Neural cell (in vitro differentiated cells): ENCODE results near the gene PRTN3. TPM values are rescaled to one million over a fixed set of nuclear protein-coding genes. Genes with fewer than 3 reads are reported as not detected.
A peak's percentile ranks its signal among the peaks of the same experiment; 100 is the strongest.

Experiments
- H2AFZ ChIP-seq: fragments of 200-600, 300-800 bp; sonication (generic), shearing (Covaris generic); 2 replicates; pipeline ENCODE4 v1.6.0; 2014; ENCODE audit warnings: low read depth, mild to moderate bottlenecking, antibody characterized with exemption, low read length, moderate library complexity
- H3F3A ChIP-seq: fragments of 200-600 bp; shearing (Covaris generic); 2 replicates; pipeline ENCODE4 v1.6.1; 2016; ENCODE audit warnings: mild to moderate bottlenecking, moderate library complexity, mixed read lengths, antibody characterized with exemption, low read length; ENCODE audit not compliant: insufficient read depth, poor library complexity, severe bottlenecking
- H3K27ac ChIP-seq: fragments of 200-600, 300-800 bp; sonication (generic), shearing (Covaris generic); 2 replicates; pipeline ENCODE4 v1.5.1; 2014; ENCODE audit warnings: mild to moderate bottlenecking, low read length, moderate library complexity
- H3K27me3 ChIP-seq: fragments of 300-800, 200-600 bp; sonication (generic), shearing (Covaris generic); 2 replicates; pipeline ENCODE4 v1.6.0; 2014; ENCODE audit warnings: mild to moderate bottlenecking, low read depth, low read length, moderate library complexity; ENCODE audit not compliant: insufficient read depth
- H3K36me3 ChIP-seq: fragments of 300-800, 200-600 bp; sonication (generic), shearing (Covaris generic); 2 replicates; pipeline ENCODE4 v1.5.1; 2014; ENCODE audit warnings: mild to moderate bottlenecking, antibody characterized with exemption, low read length, moderate library complexity; ENCODE audit not compliant: insufficient read depth
- H3K4me2 ChIP-seq: fragments of 300-800, 200-600 bp; sonication (generic), shearing (Covaris generic); 2 replicates; pipeline ENCODE4 v1.6.0; 2014; ENCODE audit warnings: mild to moderate bottlenecking, low read length
- H3K4me3 ChIP-seq: fragments of 300-800, 200-600 bp; sonication (generic), shearing (Covaris generic); 2 replicates; pipeline ENCODE4 v1.5.1; 2014; ENCODE audit warnings: mild to moderate bottlenecking, low read length, moderate library complexity
- H3K79me2 ChIP-seq: fragments of 200-600 bp; shearing (Covaris generic); replicated peaks from 2 replicates; pipeline ENCODE4 v1.6.0; 2014; ENCODE audit warnings: mild to moderate bottlenecking, low read length, moderate library complexity; ENCODE audit not compliant: insufficient read depth
- H3K9ac ChIP-seq: fragments of 300-800, 200-600 bp; sonication (generic), shearing (Covaris generic); 2 replicates; pipeline ENCODE4 v1.6.1; 2016; ENCODE audit warnings: mild to moderate bottlenecking, low read length, mixed read lengths
- H3K9me2 ChIP-seq: fragments of 200-600 bp; shearing (Covaris generic); 2 replicates; pipeline ENCODE4 v1.6.1; 2016; ENCODE audit warnings: mild to moderate bottlenecking, low read length, mixed read lengths; ENCODE audit not compliant: insufficient read depth
- H3K9me3 ChIP-seq: fragments of 200-600, 300-800 bp; sonication (generic), shearing (Covaris generic); 2 replicates; pipeline ENCODE4 v1.6.1; 2016; ENCODE audit warnings: mild to moderate bottlenecking, mixed run types, low read length, moderate library complexity, mixed read lengths
- H4K20me1 ChIP-seq: fragments of 200-600 bp; shearing (Covaris generic); 2 replicates; pipeline ENCODE4 v1.6.1; 2016; ENCODE audit warnings: mild to moderate bottlenecking, mixed run types; ENCODE audit not compliant: insufficient read depth
- EP300 ChIP-seq: fragments of 450-650 bp; conservative IDR thresholded peaks from 2 replicates; pipeline ENCODE4 v1.6.1; 2014; ENCODE audit warnings: antibody characterized with exemption, mild to moderate bottlenecking, moderate library complexity; ENCODE audit not compliant: poor library complexity, severe bottlenecking
- EZH2 ChIP-seq: fragments of 200-600, 300-800 bp; shearing (Covaris generic), sonication (generic); IDR thresholded peaks from 2 replicates; pipeline ENCODE4 v1.6.1; 2014; ENCODE audit warnings: antibody characterized with exemption, low read length, borderline replicate concordance, mild to moderate bottlenecking; ENCODE audit not compliant: insufficient read depth, poor library complexity, severe bottlenecking
- MXI1 ChIP-seq: fragments of 450-650 bp; conservative IDR thresholded peaks from 2 replicates; pipeline ENCODE4 v1.6.1; 2014; ENCODE audit warnings: antibody characterized with exemption, mild to moderate bottlenecking; ENCODE audit not compliant: poor library complexity, severe bottlenecking
- POLR2AphosphoS5 ChIP-seq: IDR thresholded peaks from 2 replicates; pipeline ENCODE4 v1.6.1; 2012
- RAD21 ChIP-seq: fragments of 450-650 bp; conservative IDR thresholded peaks from 2 replicates; pipeline ENCODE4 v1.6.1; 2014; ENCODE audit warnings: antibody characterized with exemption, mild to moderate bottlenecking, moderate library complexity
- SMC3 ChIP-seq: fragments of 450-650 bp; conservative IDR thresholded peaks from 2 replicates; pipeline ENCODE4 v1.6.1; 2014; ENCODE audit warnings: antibody characterized with exemption, mild to moderate bottlenecking, moderate library complexity; ENCODE audit not compliant: poor library complexity
- TAF1 ChIP-seq: IDR thresholded peaks from 2 replicates; pipeline ENCODE4 v1.6.1; 2012; ENCODE audit warnings: low read depth
- polyA plus RNA-seq: library from polyadenylated mRNA; depleted of rRNA; stranded (reverse); fragments of >200 nt; gene quantifications from 2 replicates; pipeline ENCODE4 v1.2.3, GENCODE V29; 2014
- TF ChIP-seq, protein P1 (sequence below): fragments of 450-650 bp; IDR thresholded peaks from 2 replicates; pipeline ENCODE4 v1.5.1; 2014; ENCODE audit warnings: antibody characterized with exemption, mild to moderate bottlenecking, moderate library complexity; ENCODE audit not compliant: poor library complexity, severe bottlenecking
- TF ChIP-seq, protein P2 (sequence below): IDR thresholded peaks from 2 replicates; pipeline ENCODE4 v1.6.1; 2012; ENCODE audit warnings: borderline replicate concordance

Gene PRTN3
- polyA plus RNA-seq, 1 donor from 2014 or later, result not detected

DNA sequence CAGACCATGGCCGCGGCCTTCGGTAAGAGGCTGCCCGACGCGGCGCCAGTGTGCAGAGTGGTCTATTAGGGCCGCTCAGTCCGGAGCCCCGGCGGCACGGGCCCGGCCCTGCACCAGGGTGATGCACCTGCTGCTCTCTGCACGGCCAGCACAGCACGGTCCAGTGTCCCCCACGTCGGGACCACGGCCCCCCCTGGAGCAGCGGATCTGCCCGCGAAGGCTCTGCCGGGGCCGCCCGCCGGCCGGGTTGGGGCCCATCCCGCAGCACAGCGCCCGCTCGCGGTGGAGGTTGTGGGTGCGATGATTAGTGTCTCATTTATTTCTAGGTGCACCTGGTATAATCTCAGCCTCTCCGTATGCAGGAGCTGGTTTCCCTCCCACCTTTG is 35.6 kb upstream of the PRTN3 start:
- TF ChIP-seq EZH2, result no peak
- no peak for TF ChIP-seq TAF1
- no peak for TF ChIP-seq MXI1
- H3F3A ChIP-seq, result no peaks in the 10 kb centered on the region
- H3K9me2 ChIP-seq, result no peaks in the 10 kb centered on the region
- H3K79me2 ChIP-seq, result peaks cover 40% of the 10 kb centered on the region
- H3K27me3 ChIP-seq, result no peaks in the 10 kb centered on the region
- H2AFZ ChIP-seq, result no peak overlapping the region
- H3K27ac ChIP-seq, result no peak overlapping the region
- no peak overlapping the region for H3K9ac ChIP-seq
- no peak overlapping the region for H3K4me3 ChIP-seq
- H3K4me2 ChIP-seq, result no peak overlapping the region
- H3K9me3 ChIP-seq, result no peaks in the 10 kb centered on the region
- peaks cover 32% of the 10 kb centered on the region for H4K20me1 ChIP-seq
- H3K36me3 ChIP-seq, result no peaks in the 10 kb centered on the region

DNA sequence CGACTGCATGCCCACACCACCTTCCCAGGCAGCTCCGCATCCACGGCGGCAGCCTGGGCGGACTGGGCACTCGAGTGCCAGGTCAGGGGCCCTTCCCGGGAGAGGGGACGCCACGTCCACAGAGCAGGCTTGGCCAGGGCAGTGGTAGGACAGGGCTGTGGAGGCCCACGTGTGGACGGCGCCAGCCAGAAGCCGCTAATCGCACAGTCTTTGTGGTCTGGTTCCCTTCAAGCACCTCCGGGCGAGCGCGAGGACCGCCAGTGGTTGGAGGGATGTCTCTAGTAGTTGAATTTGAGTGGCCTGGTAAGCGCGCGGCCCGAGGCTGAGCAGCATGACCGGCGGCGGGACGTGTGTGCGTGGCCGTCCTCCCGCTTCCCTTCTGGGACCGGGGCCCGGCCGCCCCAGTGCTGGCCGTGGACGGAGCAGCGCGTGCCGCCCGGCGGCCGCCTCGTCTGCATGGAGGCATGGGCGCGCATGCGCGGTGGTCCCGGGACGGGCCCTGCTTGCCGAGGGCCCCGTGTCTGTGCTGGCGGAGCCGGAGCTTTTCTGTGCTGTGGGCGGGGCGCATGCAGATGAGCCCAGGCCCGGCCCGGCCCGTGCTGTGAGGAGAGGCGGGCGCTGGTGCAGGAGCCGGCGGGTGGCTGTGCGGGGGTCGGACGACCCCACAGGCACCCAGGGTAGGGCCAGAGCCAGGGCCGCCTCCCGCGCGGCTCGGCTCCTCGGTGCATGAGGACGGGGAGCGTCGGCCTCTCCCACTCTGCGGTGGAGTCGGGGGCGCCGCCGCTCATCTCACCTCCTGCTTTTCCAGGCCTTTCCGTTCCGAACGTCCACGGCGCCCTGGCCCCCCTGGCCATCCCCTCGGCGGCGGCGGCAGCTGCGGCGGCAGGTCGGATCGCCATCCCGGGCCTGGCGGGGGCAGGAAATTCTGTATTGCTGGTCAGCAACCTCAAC is 34.9 kb upstream of the PRTN3 start:
- TF ChIP-seq POLR2AphosphoS5, result peak; percentile 9
- TF ChIP-seq EZH2, result no peak
- Histone ChIP-seq H4K20me1 (peaks cover 32% of the 10 kb centered on the region), H3K36me3 (no peaks in the 10 kb centered on the region), H3K9ac (no peak overlapping the region), H3F3A (no peaks in the 10 kb centered on the region), H2AFZ (no peak overlapping the region), H3K9me2 (no peaks in the 10 kb centered on the region), H3K79me2 (peaks cover 34% of the 10 kb centered on the region), H3K4me3 (no peak overlapping the region), H3K27ac (no peak overlapping the region), H3K27me3 (no peaks in the 10 kb centered on the region), H3K9me3 (no peaks in the 10 kb centered on the region), H3K4me2 (no peak overlapping the region)

GRCh38 chr19:806815-807421 is 33.9 kb upstream of the PRTN3 start:
- Histone ChIP-seq H3K9me3 (no peaks in the 10 kb centered on the region), H3K36me3 (no peaks in the 10 kb centered on the region), H3K27ac (no peak overlapping the region), H3K4me2 (no peak overlapping the region), H3F3A (no peaks in the 10 kb centered on the region), H3K9ac (no peak overlapping the region), H3K27me3 (no peaks in the 10 kb centered on the region), H3K79me2 (peaks cover 24% of the 10 kb centered on the region), H2AFZ (no peak overlapping the region), H3K4me3 (no peak overlapping the region), H4K20me1 (peaks cover 31% of the 10 kb centered on the region), H3K9me2 (no peaks in the 10 kb centered on the region)
- TF ChIP-seq SMC3 (no peak), EZH2 (no peak), POLR2AphosphoS5 (no peak), EP300 (no peak), RAD21 (no peak), MXI1 (no peak), TAF1 (no peak)
- TF ChIP-seq, protein P1, sequence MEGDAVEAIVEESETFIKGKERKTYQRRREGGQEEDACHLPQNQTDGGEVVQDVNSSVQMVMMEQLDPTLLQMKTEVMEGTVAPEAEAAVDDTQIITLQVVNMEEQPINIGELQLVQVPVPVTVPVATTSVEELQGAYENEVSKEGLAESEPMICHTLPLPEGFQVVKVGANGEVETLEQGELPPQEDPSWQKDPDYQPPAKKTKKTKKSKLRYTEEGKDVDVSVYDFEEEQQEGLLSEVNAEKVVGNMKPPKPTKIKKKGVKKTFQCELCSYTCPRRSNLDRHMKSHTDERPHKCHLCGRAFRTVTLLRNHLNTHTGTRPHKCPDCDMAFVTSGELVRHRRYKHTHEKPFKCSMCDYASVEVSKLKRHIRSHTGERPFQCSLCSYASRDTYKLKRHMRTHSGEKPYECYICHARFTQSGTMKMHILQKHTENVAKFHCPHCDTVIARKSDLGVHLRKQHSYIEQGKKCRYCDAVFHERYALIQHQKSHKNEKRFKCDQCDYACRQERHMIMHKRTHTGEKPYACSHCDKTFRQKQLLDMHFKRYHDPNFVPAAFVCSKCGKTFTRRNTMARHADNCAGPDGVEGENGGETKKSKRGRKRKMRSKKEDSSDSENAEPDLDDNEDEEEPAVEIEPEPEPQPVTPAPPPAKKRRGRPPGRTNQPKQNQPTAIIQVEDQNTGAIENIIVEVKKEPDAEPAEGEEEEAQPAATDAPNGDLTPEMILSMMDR, result no peak
- TF ChIP-seq, protein P2, sequence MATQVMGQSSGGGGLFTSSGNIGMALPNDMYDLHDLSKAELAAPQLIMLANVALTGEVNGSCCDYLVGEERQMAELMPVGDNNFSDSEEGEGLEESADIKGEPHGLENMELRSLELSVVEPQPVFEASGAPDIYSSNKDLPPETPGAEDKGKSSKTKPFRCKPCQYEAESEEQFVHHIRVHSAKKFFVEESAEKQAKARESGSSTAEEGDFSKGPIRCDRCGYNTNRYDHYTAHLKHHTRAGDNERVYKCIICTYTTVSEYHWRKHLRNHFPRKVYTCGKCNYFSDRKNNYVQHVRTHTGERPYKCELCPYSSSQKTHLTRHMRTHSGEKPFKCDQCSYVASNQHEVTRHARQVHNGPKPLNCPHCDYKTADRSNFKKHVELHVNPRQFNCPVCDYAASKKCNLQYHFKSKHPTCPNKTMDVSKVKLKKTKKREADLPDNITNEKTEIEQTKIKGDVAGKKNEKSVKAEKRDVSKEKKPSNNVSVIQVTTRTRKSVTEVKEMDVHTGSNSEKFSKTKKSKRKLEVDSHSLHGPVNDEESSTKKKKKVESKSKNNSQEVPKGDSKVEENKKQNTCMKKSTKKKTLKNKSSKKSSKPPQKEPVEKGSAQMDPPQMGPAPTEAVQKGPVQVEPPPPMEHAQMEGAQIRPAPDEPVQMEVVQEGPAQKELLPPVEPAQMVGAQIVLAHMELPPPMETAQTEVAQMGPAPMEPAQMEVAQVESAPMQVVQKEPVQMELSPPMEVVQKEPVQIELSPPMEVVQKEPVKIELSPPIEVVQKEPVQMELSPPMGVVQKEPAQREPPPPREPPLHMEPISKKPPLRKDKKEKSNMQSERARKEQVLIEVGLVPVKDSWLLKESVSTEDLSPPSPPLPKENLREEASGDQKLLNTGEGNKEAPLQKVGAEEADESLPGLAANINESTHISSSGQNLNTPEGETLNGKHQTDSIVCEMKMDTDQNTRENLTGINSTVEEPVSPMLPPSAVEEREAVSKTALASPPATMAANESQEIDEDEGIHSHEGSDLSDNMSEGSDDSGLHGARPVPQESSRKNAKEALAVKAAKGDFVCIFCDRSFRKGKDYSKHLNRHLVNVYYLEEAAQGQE, result no peak
